Adrenal gland (tissue), 12 donors: ENCODE measurements around the gene POLR2M. TPM values are rescaled to one million over a fixed set of nuclear protein-coding genes. Genes with fewer than 3 reads are reported as not detected.

Experiments
- DNase-seq, 7 donors: peaks; one replicate each; pipeline ENCODE4 v3.0.0-alpha.2; 2019 to 2020
- H3K27ac ChIP-seq, 5 donors: fragments of 200-600 bp; sonication (generic) in 4 of 5; 1 replicate in 3 of 5; 2 replicates in 2 of 5; pipeline versions ENCODE4 v1.5.1 to v1.8.0; 2016 to 2020; ENCODE audit warnings: mild to moderate bottlenecking in 1 of 5
- H3K27me3 ChIP-seq: fragments of 200-600 bp; 2 replicates; pipeline ENCODE4 v1.8.0; 2021
- H3K36me3 ChIP-seq, 2 donors: fragments of 200-600 bp; replicated peaks in 1 of 2; 1 replicate in 1 of 2; 2 replicates in 1 of 2; pipeline versions ENCODE4 v1.5.1 to v1.8.0; 2018 to 2022
- H3K4me1 ChIP-seq, 2 donors: fragments of 200-600 bp; replicated peaks in 1 of 2; 1 replicate in 1 of 2; 2 replicates in 1 of 2; pipeline versions ENCODE4 v1.5.1 to v1.8.0; 2018 to 2021
- H3K4me3 ChIP-seq, 4 donors: fragments of 200-600 bp; sonication (generic) in 3 of 4; one replicate each; pipeline ENCODE4 v1.5.1; 2016 to 2018
- H3K9me3 ChIP-seq, 3 donors: fragments of 200-600 bp; sonication (generic) in 1 of 3; replicated peaks in 1 of 3; 1 replicate in 2 of 3; 2 replicates in 1 of 3; pipeline versions ENCODE4 v1.5.1 to v1.8.0; 2016 to 2021
- POLR2A ChIP-seq, 2 donors: fragments of 450-650 bp; IDR thresholded peaks; one replicate each; pipeline ENCODE4 v1.6.1; 2017; ENCODE audit warnings: antibody characterized with exemption in 2 of 2, mild to moderate bottlenecking in 2 of 2, moderate library complexity in 1 of 2
- WGBS, 4 donors: extraction: QIAGEN DNeasy Blood & Tissue Kit in 2 of 4; methylation state at CpG; one replicate each; pipeline versions ENCODE4 v1.1.5 to v1.1.7; 2013 to 2017; 5-methylcytosine and 5-hydroxymethylcytosine counted together
- intact Hi-C, 2 donors: fragments of 100-400 bp; cut with DNase I; formaldehyde crosslinking; loops; one replicate each; pipeline versions ENCODE4 v1.14.1 to v1.15.0; 2022 to 2023
- polyA plus RNA-seq, 3 donors: library from polyadenylated mRNA; stranded (reverse); fragments of 200-250 nt in 2 of 3; fragments of 350-450 nt in 1 of 3; fragmentation: Illumina TruSeq in 1 of 3; extraction: RNeasy Lipid Tissue Mini Kit (QIAGEN cat#74804) in 1 of 3; gene quantifications; one replicate each; pipeline ENCODE4 v1.2.3, GENCODE V29; 2013 to 2014
- total RNA-seq, 9 donors: library from RNA; depleted of rRNA in 4 of 9; stranded (reverse); fragments of >200 nt in 4 of 9; fragments of 120-200 nt in 1 of 9; fragmentation: NEBNext Ultra II Directional in 1 of 9; extraction: Animal tissue kit (Norgen Biotek cat#: 25700) in 1 of 9; gene quantifications; one replicate each; pipeline versions ENCODE4 v1.1.0 to v1.2.4, GENCODE V29; 2013 to 2023
- TF ChIP-seq, protein P1 (sequence below), 6 experiments: fragments of 450-650 bp in 4 of 6; fragments of 200-600 bp in 2 of 6; sonication (generic) in 1 of 6; IDR thresholded peaks; 1 replicate in 5 of 6; 2 replicates in 1 of 6; pipeline versions ENCODE4 v1.5.1 to v1.8.0; 2016 to 2021; ENCODE audit warnings: antibody characterized with exemption in 6 of 6, mild to moderate bottlenecking in 2 of 6, moderate library complexity in 1 of 6
- donor health status: healthy with polysubstance abuse.
- donor health status: Bipolar disorder and iron deficiency.
- donor health status: DM: yes; HTN: yes; CAD: no.
- donor health status: DM: no; HTN: no; CAD: no.
- donor health status: DM: no; HTN: no; CAD: no.
- donor health status: DM: yes; HTN: yes; CAD: no.

Gene POLR2M
- total and polyA plus RNA-seq, 12 donors, result 21.0 to 404 (median 79.8) TPM

DNA sequence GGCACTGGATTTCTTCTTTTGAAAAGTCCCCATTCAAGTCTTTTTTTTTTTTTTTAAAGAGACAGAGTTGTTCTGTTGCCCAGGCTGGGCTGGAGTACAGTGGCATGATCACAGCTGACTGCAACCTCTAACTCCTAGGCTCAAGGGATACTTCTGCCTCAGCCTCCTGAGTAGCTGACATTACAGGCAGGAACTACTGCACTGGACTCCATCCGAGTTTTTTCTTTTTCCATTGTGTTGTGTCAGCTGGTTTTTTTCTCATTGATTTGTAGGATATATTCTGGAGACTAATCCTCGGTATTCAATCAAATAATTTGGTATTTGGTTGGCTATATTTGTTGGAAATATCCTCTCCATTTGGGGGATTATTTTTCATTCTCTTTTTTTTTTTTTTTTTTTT lies 11.8 kb downstream of the POLR2M start:
- H3K9me3 ChIP-seq, result no peaks in the 10 kb centered on the region
- H3K27me3 ChIP-seq, result no peaks in the 10 kb centered on the region
- H3K4me3 ChIP-seq, result no peak overlapping the region
- H3K4me1 ChIP-seq, result no peaks in the 10 kb centered on the region
- intact Hi-C loops, result no loop called here
- WGBS, 4 donors, result 81 to 93% (median 89%) methylated on average over 2 of the region's 2 CpGs
- DNase-seq, result no peak
- TF ChIP-seq POLR2A (IDR thresholded peaks at IDR 0.05), result no peak
- TF ChIP-seq, protein P1, sequence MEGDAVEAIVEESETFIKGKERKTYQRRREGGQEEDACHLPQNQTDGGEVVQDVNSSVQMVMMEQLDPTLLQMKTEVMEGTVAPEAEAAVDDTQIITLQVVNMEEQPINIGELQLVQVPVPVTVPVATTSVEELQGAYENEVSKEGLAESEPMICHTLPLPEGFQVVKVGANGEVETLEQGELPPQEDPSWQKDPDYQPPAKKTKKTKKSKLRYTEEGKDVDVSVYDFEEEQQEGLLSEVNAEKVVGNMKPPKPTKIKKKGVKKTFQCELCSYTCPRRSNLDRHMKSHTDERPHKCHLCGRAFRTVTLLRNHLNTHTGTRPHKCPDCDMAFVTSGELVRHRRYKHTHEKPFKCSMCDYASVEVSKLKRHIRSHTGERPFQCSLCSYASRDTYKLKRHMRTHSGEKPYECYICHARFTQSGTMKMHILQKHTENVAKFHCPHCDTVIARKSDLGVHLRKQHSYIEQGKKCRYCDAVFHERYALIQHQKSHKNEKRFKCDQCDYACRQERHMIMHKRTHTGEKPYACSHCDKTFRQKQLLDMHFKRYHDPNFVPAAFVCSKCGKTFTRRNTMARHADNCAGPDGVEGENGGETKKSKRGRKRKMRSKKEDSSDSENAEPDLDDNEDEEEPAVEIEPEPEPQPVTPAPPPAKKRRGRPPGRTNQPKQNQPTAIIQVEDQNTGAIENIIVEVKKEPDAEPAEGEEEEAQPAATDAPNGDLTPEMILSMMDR (IDR thresholded peaks at IDR 0.05), result no peak
- peaks cover 0 to 19% of the 10 kb centered on the region in 2 donors for H3K36me3 ChIP-seq
- H3K27ac ChIP-seq, result no peak overlapping the region

DNA sequence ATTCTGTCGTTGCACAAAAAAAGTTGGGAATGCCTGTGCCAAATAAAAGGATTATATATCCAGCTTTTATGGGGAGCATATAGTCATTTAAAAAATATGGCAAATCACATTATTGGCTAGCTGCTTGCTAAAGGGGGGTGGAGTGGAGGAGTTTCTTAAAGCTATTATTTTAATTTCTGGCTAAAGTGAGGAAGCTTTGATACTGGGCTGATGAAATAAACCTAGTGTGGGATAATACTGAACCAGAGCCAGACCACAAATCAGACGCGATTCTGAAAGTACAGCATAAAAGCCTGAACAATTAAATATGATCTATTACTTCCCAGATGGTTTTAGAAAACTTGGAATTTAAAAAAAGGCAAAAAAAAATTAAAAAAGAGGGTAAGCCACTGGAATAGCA lies 14.4 kb downstream of the POLR2M start:
- Histone ChIP-seq H3K36me3 (peaks cover 0 to under 1% of the 10 kb centered on the region in 2 donors), H3K4me1 (no peaks in the 10 kb centered on the region), H3K27ac (no peak overlapping the region), H3K4me3 (no peak overlapping the region), H3K9me3 (peaks cover 0 to 5% (median 0%) of the 10 kb centered on the region in 3 donors), H3K27me3 (no peaks in the 10 kb centered on the region)
- 62 to 68% (median 63%) methylated on average over 3 of the region's 3 CpGs for WGBS, 4 donors
- DNase-seq, result no peak
- intact Hi-C loops, result no loop called here
- TF ChIP-seq, protein P1 (IDR thresholded peaks at IDR 0.05), result no peak
- TF ChIP-seq POLR2A (IDR thresholded peaks at IDR 0.05), result no peak

DNA sequence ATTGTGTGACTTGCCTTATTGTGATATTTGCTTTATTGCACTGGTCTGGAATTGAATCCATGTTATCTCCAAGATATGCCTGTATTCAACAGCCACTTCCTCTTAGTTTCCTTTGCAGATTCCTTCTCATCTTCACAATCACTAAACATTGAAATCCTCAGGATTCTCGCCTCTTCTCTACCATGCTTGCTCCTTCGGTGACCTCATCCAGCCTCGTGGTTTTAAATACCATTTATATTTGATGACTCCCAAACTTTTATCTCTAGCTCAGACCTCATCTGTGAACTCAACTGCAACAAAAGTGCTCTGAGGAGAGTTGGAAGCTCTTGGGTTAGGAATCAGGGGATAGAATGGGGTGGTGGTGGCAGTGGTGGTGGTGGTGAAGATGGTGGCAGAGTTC lies 19.9 kb downstream of the POLR2M start:
- Histone ChIP-seq H3K27ac (no peak overlapping the region), H3K27me3 (no peaks in the 10 kb centered on the region), H3K4me1 (no peaks in the 10 kb centered on the region), H3K4me3 (no peak overlapping the region), H3K36me3 (no peaks in the 10 kb centered on the region), H3K9me3 (peaks cover 0 to 5% (median 0%) of the 10 kb centered on the region in 3 donors)
- no peak for DNase-seq
- WGBS, 4 donors, result 76 to 96% (median 92%) methylated on average over 3 of the region's 3 CpGs
- intact Hi-C loops, result no loop called here
- TF ChIP-seq POLR2A (IDR thresholded peaks at IDR 0.05), result no peak

DNA sequence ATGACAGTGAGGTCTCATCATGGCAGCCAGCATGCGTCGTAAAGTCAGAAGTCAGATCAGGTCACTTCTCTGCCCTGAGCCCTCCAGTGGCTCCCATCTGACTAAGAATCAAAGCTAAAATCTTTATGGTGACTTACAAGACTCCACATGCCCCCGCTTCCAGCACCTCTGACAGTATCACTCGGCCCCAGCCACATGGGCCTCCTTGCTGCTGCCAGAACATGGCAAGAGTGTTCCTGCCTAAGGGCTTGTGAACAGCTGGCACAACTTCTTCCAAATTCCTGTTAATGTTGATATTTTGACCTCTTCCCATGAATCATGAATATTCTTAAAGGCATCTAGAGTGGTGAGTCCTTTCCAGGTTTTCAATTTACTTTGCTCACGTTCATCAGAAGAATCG lies 20.5 kb downstream of the POLR2M start:
- TF ChIP-seq, protein P1 (IDR thresholded peaks at IDR 0.05), result no peak
- no peak for TF ChIP-seq POLR2A (IDR thresholded peaks at IDR 0.05)
- 93 to 96% (median 93%) methylated on average over 6 of the region's 6 CpGs for WGBS, 4 donors
- H3K4me3 ChIP-seq, result no peak overlapping the region
- H3K27me3 ChIP-seq, result no peaks in the 10 kb centered on the region
- intact Hi-C loops, result no loop called here
- no peaks in the 10 kb centered on the region for H3K4me1 ChIP-seq
- DNase-seq, result no peak
- peaks cover 0 to 5% (median 0%) of the 10 kb centered on the region in 3 donors for H3K9me3 ChIP-seq
- H3K36me3 ChIP-seq, result no peaks in the 10 kb centered on the region
- H3K27ac ChIP-seq, result no peak overlapping the region

DNA sequence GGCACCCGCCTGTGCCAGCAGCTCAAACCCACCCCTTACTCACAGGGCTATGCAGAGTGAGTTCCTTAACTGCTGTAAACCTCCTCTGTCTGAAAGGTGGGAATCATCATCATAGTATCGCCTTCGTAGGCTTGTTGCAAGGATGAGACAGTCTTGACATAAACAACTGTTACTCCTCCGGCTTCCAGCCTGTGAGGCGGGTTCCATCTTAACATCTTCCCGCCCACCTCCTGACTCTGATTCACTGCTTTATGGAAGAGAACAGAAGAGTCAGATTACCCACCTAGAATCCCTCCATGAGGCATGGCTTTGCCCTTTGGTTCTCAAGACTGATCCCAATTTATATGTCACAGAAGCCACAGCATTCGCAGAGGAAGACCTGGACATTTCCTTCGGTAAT lies 21.9 kb downstream of the POLR2M start:
- 97 to 99% (median 98%) methylated on average over 7 to 8 of the region's 8 CpGs for WGBS, 4 donors
- Histone ChIP-seq H3K27me3 (no peaks in the 10 kb centered on the region), H3K4me3 (no peak overlapping the region), H3K4me1 (no peaks in the 10 kb centered on the region), H3K9me3 (peaks cover 0 to 5% (median 0%) of the 10 kb centered on the region in 3 donors), H3K36me3 (no peaks in the 10 kb centered on the region), H3K27ac (no peak overlapping the region)
- DNase-seq, result no peak
- intact Hi-C loops, result no loop called here
- TF ChIP-seq, protein P1 (IDR thresholded peaks at IDR 0.05), result no peak
- no peak for TF ChIP-seq POLR2A (IDR thresholded peaks at IDR 0.05)
